ENCODE results near the gene BEX1.

DNA sequence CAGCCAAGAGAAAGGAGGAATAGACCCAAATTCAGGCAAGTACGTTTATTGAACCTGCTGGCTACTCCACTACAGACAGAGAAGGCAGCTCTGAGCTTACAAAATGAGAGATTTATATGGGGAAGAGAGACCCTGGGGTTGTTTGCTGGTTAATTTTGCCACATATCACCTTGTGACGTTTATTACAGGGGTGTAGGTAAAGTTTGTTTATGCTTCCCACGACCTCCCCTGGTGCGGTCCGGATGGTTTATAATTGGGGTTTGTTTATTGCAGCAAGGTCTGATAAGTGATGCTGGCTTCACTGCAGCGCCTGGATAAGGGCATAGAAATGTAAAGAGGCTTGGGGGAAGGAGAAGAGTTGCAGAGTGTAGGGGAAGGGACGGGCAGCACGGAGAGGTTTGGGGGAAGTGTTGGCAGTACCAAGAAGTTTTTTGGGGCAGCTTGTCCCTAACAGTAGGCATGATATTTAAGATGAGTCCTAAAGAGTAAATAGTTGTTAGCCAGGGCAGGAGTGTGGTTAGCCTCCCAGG is 12.6 kb downstream of the BEX1 start:
- TF ChIP-seq, protein P1, sequence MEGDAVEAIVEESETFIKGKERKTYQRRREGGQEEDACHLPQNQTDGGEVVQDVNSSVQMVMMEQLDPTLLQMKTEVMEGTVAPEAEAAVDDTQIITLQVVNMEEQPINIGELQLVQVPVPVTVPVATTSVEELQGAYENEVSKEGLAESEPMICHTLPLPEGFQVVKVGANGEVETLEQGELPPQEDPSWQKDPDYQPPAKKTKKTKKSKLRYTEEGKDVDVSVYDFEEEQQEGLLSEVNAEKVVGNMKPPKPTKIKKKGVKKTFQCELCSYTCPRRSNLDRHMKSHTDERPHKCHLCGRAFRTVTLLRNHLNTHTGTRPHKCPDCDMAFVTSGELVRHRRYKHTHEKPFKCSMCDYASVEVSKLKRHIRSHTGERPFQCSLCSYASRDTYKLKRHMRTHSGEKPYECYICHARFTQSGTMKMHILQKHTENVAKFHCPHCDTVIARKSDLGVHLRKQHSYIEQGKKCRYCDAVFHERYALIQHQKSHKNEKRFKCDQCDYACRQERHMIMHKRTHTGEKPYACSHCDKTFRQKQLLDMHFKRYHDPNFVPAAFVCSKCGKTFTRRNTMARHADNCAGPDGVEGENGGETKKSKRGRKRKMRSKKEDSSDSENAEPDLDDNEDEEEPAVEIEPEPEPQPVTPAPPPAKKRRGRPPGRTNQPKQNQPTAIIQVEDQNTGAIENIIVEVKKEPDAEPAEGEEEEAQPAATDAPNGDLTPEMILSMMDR (IDR thresholded peaks at IDR 0.05; ENCODE audit: control extremely low read depth in 1 of 3, insufficient read depth in 1 of 3, low read depth in 1 of 3, low read length in 3 of 3) = no peak
- no peak for TF ChIP-seq SP1 (IDR thresholded peaks at IDR 0.05; ENCODE audit: low read depth, low read length)
- no peak for TF ChIP-seq EGR1 (IDR thresholded peaks at IDR 0.05; ENCODE audit: borderline replicate concordance, low read depth, low read length)
- TF ChIP-seq, protein P2, sequence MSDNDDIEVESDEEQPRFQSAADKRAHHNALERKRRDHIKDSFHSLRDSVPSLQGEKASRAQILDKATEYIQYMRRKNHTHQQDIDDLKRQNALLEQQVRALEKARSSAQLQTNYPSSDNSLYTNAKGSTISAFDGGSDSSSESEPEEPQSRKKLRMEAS (IDR thresholded peaks at IDR 0.05) = no peak
- TF ChIP-seq SIN3A (conservative IDR thresholded peaks at IDR 0.05 in 1 of 2, IDR thresholded peaks at IDR 0.05 in 1 of 2; ENCODE audit: low read depth in 1 of 2, low read length in 2 of 2) = no peak
- no peak for TF ChIP-seq RFX5 (IDR thresholded peaks at IDR 0.05; ENCODE audit: borderline replicate concordance, low read depth, low read length)
- no peak for TF ChIP-seq JUN (IDR thresholded peaks at IDR 0.05; ENCODE audit: low read depth, low read length)

Measured in H1 (cell line).